IMR-90 (cell line): Measurements from ENCODE around the gene KEAP1. TPM values are rescaled to one million over a fixed set of nuclear protein-coding genes. Genes with fewer than 3 reads are reported as not detected.

Experiments
- ATAC-seq: fragments of 200-7000 bp; cut with Tn5 transposase; 2 replicates; pipeline ENCODE4 v1.9.1; 2020; ENCODE audit warnings: low read depth, mild to moderate bottlenecking, moderate library complexity
- BruUV-seq: library from RNA; stranded (reverse); fragments of 400-500 nt; replicated peaks from 2 replicates; lab custom pipeline; 2021; lab: Mats Ljungman, UMichigan
- CTCF ChIA-PET: fragments of 300-600 bp; formaldehyde crosslinking; extraction: SDS; loops from one replicate; lab custom pipeline; 2021; ENCODE audit warnings: antibody characterized with exemption; lab: Yijun Ruan, JAX
- POLR2A ChIA-PET: fragments of 300-600 bp; sonication (Branson Sonifier 250); formaldehyde crosslinking; loops from one replicate; lab custom pipeline; 2022; ENCODE audit warnings: antibody characterized with exemption; ENCODE audit not compliant: unreplicated experiment; lab: Charles Lee
- DNase-seq: peaks from one replicate; pipeline ENCODE4 v3.0.0; 2013
- H2AFZ ChIP-seq: replicated peaks from 2 replicates; pipeline ENCODE3; 2013; ENCODE audit warnings: low read length, mild to moderate bottlenecking; ENCODE audit not compliant: poor library complexity
- H2AK5ac ChIP-seq: 2 replicates; pipeline ENCODE4 v1.6.1; 2013; ENCODE audit warnings: low read depth, low read length, inconsistent platforms
- H2AK9ac ChIP-seq: replicated peaks from 2 replicates; pipeline ENCODE3; 2013; ENCODE audit warnings: mild to moderate bottlenecking, low read depth, low read length, moderate library complexity; ENCODE audit not compliant: poor library complexity
- H2BK120ac ChIP-seq: 2 replicates; pipeline ENCODE4 v1.6.1; 2013; ENCODE audit warnings: low read depth, low read length, inconsistent platforms
- H2BK15ac ChIP-seq: 3 replicates; pipeline ENCODE4 v1.6.1; 2013; ENCODE audit warnings: low read depth, low read length, inconsistent platforms
- H2BK20ac ChIP-seq: 2 replicates; pipeline ENCODE4 v1.6.1; 2013; ENCODE audit warnings: low read depth, mild to moderate bottlenecking, inconsistent platforms, low read length, moderate library complexity
- H2BK5ac ChIP-seq: 2 replicates; pipeline ENCODE4 v1.6.1; 2013; ENCODE audit warnings: mild to moderate bottlenecking, low read depth, low read length, inconsistent platforms; ENCODE audit not compliant: poor library complexity, severe bottlenecking
- H3K14ac ChIP-seq: replicated peaks from 2 replicates; pipeline ENCODE4 v1.6.1; 2013; ENCODE audit warnings: low read depth, low read length, inconsistent platforms
- H3K18ac ChIP-seq: 2 replicates; pipeline ENCODE4 v1.6.1; 2013; ENCODE audit warnings: low read depth, low read length, control low read depth
- H3K23ac ChIP-seq: 2 replicates; pipeline ENCODE4 v1.6.1; 2013; ENCODE audit warnings: low read depth, low read length, inconsistent platforms
- H3K27ac ChIP-seq: 2 replicates; pipeline ENCODE4 v1.5.1; 2013; ENCODE audit warnings: mild to moderate bottlenecking, control low read depth, low read length; ENCODE audit not compliant: insufficient read depth
- H3K27me3 ChIP-seq: 2 replicates; pipeline ENCODE4 v1.6.1; 2013; ENCODE audit warnings: low read length; ENCODE audit not compliant: control insufficient read depth, insufficient read depth
- H3K36me3 ChIP-seq: 2 replicates; pipeline ENCODE4 v1.6.1; 2013; ENCODE audit warnings: low read length, mixed read lengths; ENCODE audit not compliant: control insufficient read depth, insufficient read depth
- H3K4ac ChIP-seq: 2 replicates; pipeline ENCODE4 v1.6.1; 2013; ENCODE audit warnings: low read depth, low read length, inconsistent platforms
- H3K4me1 ChIP-seq: 2 replicates; pipeline ENCODE4 v1.6.1; 2013; ENCODE audit warnings: low read length, mixed read lengths; ENCODE audit not compliant: control insufficient read depth, insufficient read depth
- H3K4me2 ChIP-seq: 2 replicates; pipeline ENCODE4 v1.6.1; 2013; ENCODE audit warnings: low read depth, mild to moderate bottlenecking, control low read depth, low read length, moderate library complexity
- H3K4me3 ChIP-seq: 2 replicates; pipeline ENCODE4 v1.5.1; 2013; ENCODE audit warnings: low read depth, mild to moderate bottlenecking, control low read depth, low read length, moderate library complexity; ENCODE audit not compliant: insufficient read depth
- H3K56ac ChIP-seq: 2 replicates; pipeline ENCODE4 v1.6.1; 2013; ENCODE audit warnings: low read length, inconsistent platforms; ENCODE audit not compliant: insufficient read depth; ENCODE audit errors: extremely low read depth
- H3K79me1 ChIP-seq, 2 experiments: 2 replicates each; pipeline ENCODE4 v1.6.1; 2013; ENCODE audit warnings: low read length in 2 of 2, inconsistent platforms in 1 of 2, low read depth in 1 of 2
- H3K9ac ChIP-seq: 2 replicates; pipeline ENCODE4 v1.6.1; 2013; ENCODE audit warnings: low read depth, low read length, control low read depth
- H3K9me1 ChIP-seq: 2 replicates; pipeline ENCODE4 v1.6.1; 2013; ENCODE audit warnings: low read length, inconsistent platforms; ENCODE audit not compliant: insufficient read depth
- H3K9me3 ChIP-seq: 2 replicates; pipeline ENCODE4 v1.6.1; 2013; ENCODE audit warnings: low read length; ENCODE audit not compliant: control insufficient read depth, insufficient read depth
- H4K20me1 ChIP-seq: 2 replicates; pipeline ENCODE4 v1.6.1; 2013; ENCODE audit warnings: low read length, inconsistent platforms; ENCODE audit not compliant: insufficient read depth
- H4K5ac ChIP-seq: 2 replicates; pipeline ENCODE4 v1.6.1; 2013; ENCODE audit warnings: mild to moderate bottlenecking, low read depth, low read length, control low read depth
- H4K8ac ChIP-seq, 2 experiments: 2 replicates each; pipeline ENCODE4 v1.6.1; 2013; ENCODE audit warnings: low read depth in 2 of 2, low read length in 2 of 2, control low read depth in 1 of 2, inconsistent platforms in 1 of 2
- H4K91ac ChIP-seq: 2 replicates; pipeline ENCODE4 v1.6.1; 2013; ENCODE audit warnings: low read depth, low read length, inconsistent platforms; ENCODE audit not compliant: insufficient read depth
- CTCF ChIP-seq: conservative IDR thresholded peaks from 2 replicates; pipeline ENCODE4 v1.5.1; 2012; ENCODE audit warnings: mild to moderate bottlenecking, low read depth, low read length, improper control_type of control experiment
- ELK1 ChIP-seq: fragments of 150-350 bp; IDR thresholded peaks from 2 replicates; pipeline ENCODE4 v1.6.1; 2016; ENCODE audit warnings: low read depth, mild to moderate bottlenecking, low read length, moderate library complexity, borderline replicate concordance
- FOS ChIP-seq: fragments of 150-350 bp; IDR thresholded peaks from 2 replicates; pipeline ENCODE4 v1.6.1; 2016; ENCODE audit warnings: low read depth, low read length
- RCOR1 ChIP-seq: IDR thresholded peaks from 2 replicates; pipeline ENCODE4 v1.6.1; 2012; ENCODE audit warnings: mild to moderate bottlenecking, low read length, improper control_type of control experiment; ENCODE audit not compliant: insufficient replicate concordance
- SMC3 ChIP-seq: fragments of 150-350 bp; IDR thresholded peaks from 2 replicates; pipeline ENCODE4 v1.6.1; 2016; ENCODE audit warnings: low read depth, mild to moderate bottlenecking, antibody characterized with exemption, low read length, moderate library complexity
- WGBS, 2 experiments: methylation state at CpG; one replicate each; pipeline versions ENCODE4 v1.1.5 to v1.1.7; 2013; ENCODE audit warnings: missing lambda C conversion rate in 2 of 2; ENCODE audit not compliant: insufficient read length in 1 of 2; ENCODE audit errors: extremely low coverage in 2 of 2; 5-methylcytosine and 5-hydroxymethylcytosine counted together
- dilution Hi-C: fragments of 300-500 bp; cut with HindIII; formaldehyde crosslinking; loops from one replicate; pipeline ENCODE4 v1.14.3; 2018; ENCODE audit warnings: low sequenced_read_pairs; ENCODE audit not compliant: unreplicated experiment
- in situ Hi-C: fragments of 300-500 bp; cut with MboI; formaldehyde crosslinking; loops from 3 replicates; pipeline ENCODE4 v1.14.3; 2019; ENCODE audit warnings: low sequenced_read_pairs, inconsistent platforms, mixed read lengths
- intact Hi-C: fragments of 100-400 bp; cut with micrococcal nuclease; formaldehyde crosslinking; loops from 2 replicates; pipeline ENCODE4 v1.10.0; 2022
- polyA plus RNA-seq, 3 experiments: library from polyadenylated mRNA; depleted of rRNA; stranded (reverse); fragments of >200 nt; gene quantifications; 2 replicates each; pipeline ENCODE4 v1.2.3, GENCODE V29; 2012; ENCODE audit warnings: low replicate concordance in 1 of 3
- total RNA-seq: library from RNA; depleted of rRNA; stranded (reverse); fragments of >200 nt; gene quantifications from 2 replicates; pipeline ENCODE4 v1.2.3, GENCODE V29; 2012

The KEAP1 gene
- total and polyA plus RNA-seq, 2 of the 4 experiments (the other 2 are of a cell fraction) = 63.4 to 81.6 TPM

GRCh38 chr19:10519421-10519820 lies 16.3 kb upstream of the KEAP1 start:
- POLR2A ChIA-PET = no interaction called here
- in situ Hi-C loops (no loop called here), intact Hi-C loops (no loop called here), dilution Hi-C loops (no loop called here)
- H4K5ac ChIP-seq = no peak overlapping the region
- ATAC-seq (no peak), DNase-seq (no peak)
- H2AK5ac ChIP-seq = no peak overlapping the region
- no peak overlapping the region for H3K18ac ChIP-seq
- no peak overlapping the region for H3K23ac ChIP-seq
- H3K14ac ChIP-seq = no peak overlapping the region
- H3K4me2 ChIP-seq = no peak overlapping the region
- H4K91ac ChIP-seq = no peak overlapping the region
- H3K27me3 ChIP-seq = peaks cover 48% of the 10 kb centered on the region
- H3K36me3 ChIP-seq = no peaks in the 10 kb centered on the region
- no peak overlapping the region for H3K4me3 ChIP-seq
- no peak overlapping the region for H2BK5ac ChIP-seq
- no peaks in the 10 kb centered on the region for H4K20me1 ChIP-seq
- no peak overlapping the region for H2BK120ac ChIP-seq
- H3K4me1 ChIP-seq = peaks cover 4% of the 10 kb centered on the region; the same call in 1 of the 2 replicates
- no peak overlapping the region for H2AK9ac ChIP-seq
- TF ChIP-seq SMC3 (no peak), CTCF (no peak), RCOR1 (no peak), ELK1 (no peak), FOS (no peak)
- H2AFZ ChIP-seq = no peak overlapping the region
- 88% methylated on average over 5 of the region's 7 CpGs; no CpG with 5 or more reads in 1 of the 2 experiments for WGBS, 2 experiments
- H2BK15ac ChIP-seq = no peak overlapping the region
- H3K27ac ChIP-seq = no peak overlapping the region
- no peak overlapping the region for H3K4ac ChIP-seq
- no peaks in the 10 kb centered on the region for H3K9me1 ChIP-seq
- CTCF ChIA-PET = no interaction called here
- no peaks in the 10 kb centered on the region for H3K79me1 ChIP-seq
- no peak overlapping the region for H3K56ac ChIP-seq
- BruUV-seq = no TSS peak
- H3K9ac ChIP-seq = no peak overlapping the region
- H2BK20ac ChIP-seq = no peak overlapping the region
- H4K8ac ChIP-seq = no peak overlapping the region
- no peaks in the 10 kb centered on the region for H3K9me3 ChIP-seq
